B cell (primary cell): Measurements from ENCODE around the gene UNC5C. TPM values are rescaled to one million over a fixed set of nuclear protein-coding genes. Genes with fewer than 3 reads are reported as not detected.

Experiments
- ATAC-seq: fragments of 200-7000 bp; cut with Tn5 transposase; one replicate; pipeline ENCODE4 v1.10.0; 2021; ENCODE audit warnings: low read depth, mild to moderate bottlenecking, moderate number of reproducible peaks, moderate library complexity
- CTCF ChIA-PET: fragments of 350-600 bp; sonication (Branson Sonifier 250); formaldehyde crosslinking; loops from one replicate; lab custom pipeline; 2021; ENCODE audit warnings: antibody characterized with exemption, inconsistent platforms; lab: Charles Lee
- POLR2A ChIA-PET: fragments of 350-600 bp; sonication (Branson Sonifier 250); formaldehyde crosslinking; loops from one replicate; lab custom pipeline; 2021; ENCODE audit warnings: antibody characterized with exemption; lab: Charles Lee
- DNase-seq: peaks from one replicate; pipeline ENCODE4 v3.0.0; 2013
- H2AFZ ChIP-seq: 2 replicates; pipeline ENCODE4 v1.6.1; 2012; ENCODE audit warnings: mild to moderate bottlenecking, low read depth, low read length; ENCODE audit not compliant: insufficient read depth, poor library complexity, severe bottlenecking
- H3K27ac ChIP-seq, 2 donors: 1 replicate in 1 of 2; 2 replicates in 1 of 2; pipeline ENCODE4 v1.5.1; 2012 to 2013; ENCODE audit warnings: low read length in 2 of 2, mild to moderate bottlenecking in 2 of 2, moderate library complexity in 1 of 2
- H3K27me3 ChIP-seq, 4 experiments: fragments of 200-600 bp in 1 of 4; sonication (generic) in 1 of 4; replicated peaks in 1 of 4; 1 replicate in 2 of 4; 2 replicates in 2 of 4; pipeline versions ENCODE4 v1.6.1 to v1.7.0; 2013 to 2016; ENCODE audit warnings: low read length in 3 of 4, mild to moderate bottlenecking in 2 of 4, mixed read lengths in 1 of 4, moderate library complexity in 1 of 4; ENCODE audit not compliant: insufficient read depth in 4 of 4, control insufficient read depth in 3 of 4; ENCODE audit errors: control extremely low read depth in 1 of 4
- H3K36me3 ChIP-seq, 2 experiments: replicated peaks in 1 of 2; 1 replicate in 1 of 2; 2 replicates in 1 of 2; pipeline versions ENCODE4 v1.6.1 to v1.7.1; 2013; ENCODE audit warnings: low read length in 1 of 2; ENCODE audit not compliant: insufficient read depth in 2 of 2, control insufficient read depth in 1 of 2; ENCODE audit errors: control extremely low read depth in 1 of 2, extremely low read depth in 1 of 2
- H3K4me1 ChIP-seq, 2 donors: fragments of 200-600 bp in 1 of 2; sonication (generic) in 1 of 2; 1 replicate in 1 of 2; 2 replicates in 1 of 2; pipeline versions ENCODE4 v1.5.1 to v1.6.1; 2013 to 2017; ENCODE audit warnings: low read length in 2 of 2; ENCODE audit not compliant: control insufficient read depth in 2 of 2, insufficient read depth in 2 of 2
- H3K4me2 ChIP-seq: replicated peaks from 2 replicates; pipeline ENCODE3; 2012; ENCODE audit warnings: mild to moderate bottlenecking, low read depth, low read length; ENCODE audit not compliant: poor library complexity, severe bottlenecking
- H3K4me3 ChIP-seq, 5 experiments: fragments of 200-600 bp in 1 of 5; sonication (generic) in 1 of 5; 1 replicate in 3 of 5; 2 replicates in 2 of 5; pipeline versions ENCODE4 v1.5.1 to v1.7.0; 2011 to 2016; ENCODE audit warnings: low read length in 4 of 5, mild to moderate bottlenecking in 4 of 5, low read depth in 2 of 5, control low read depth in 1 of 5, moderate library complexity in 1 of 5; ENCODE audit not compliant: insufficient read depth in 1 of 5; ENCODE audit errors: control extremely low read depth in 1 of 5, extremely low read depth in 1 of 5
- H3K79me2 ChIP-seq: fragments of 200-600 bp; sonication (generic); one replicate; pipeline ENCODE4 v1.6.0; 2016; ENCODE audit warnings: low read length; ENCODE audit not compliant: control insufficient read depth, insufficient read depth
- H3K9ac ChIP-seq: fragments of 200-600 bp; sonication (generic); 2 replicates; pipeline ENCODE4 v1.6.1; 2017; ENCODE audit warnings: mild to moderate bottlenecking, low read length, moderate library complexity
- H3K9me3 ChIP-seq, 3 donors: one replicate each; pipeline versions ENCODE4 v1.6.1 to v1.7.1; 2013; ENCODE audit warnings: low read length in 2 of 3; ENCODE audit not compliant: control insufficient read depth in 2 of 3, insufficient read depth in 1 of 3; ENCODE audit errors: control extremely low read depth in 1 of 3
- H4K20me1 ChIP-seq: 2 replicates; pipeline ENCODE4 v1.6.0; 2012; ENCODE audit warnings: mild to moderate bottlenecking, low read length; ENCODE audit not compliant: insufficient read depth, control insufficient read depth, poor library complexity, severe bottlenecking
- H3K27ac Mint-ChIP-seq: one replicate; pipeline ENCODE4 v1.8.0; 2021; ENCODE audit warnings: mixed read lengths
- H3K27me3 Mint-ChIP-seq: one replicate; pipeline ENCODE4 v1.8.0; 2021; ENCODE audit warnings: mixed read lengths
- H3K4me1 Mint-ChIP-seq: one replicate; pipeline ENCODE4 v1.8.0; 2021; ENCODE audit warnings: mixed read lengths
- H3K4me3 Mint-ChIP-seq: one replicate; pipeline ENCODE4 v1.8.0; 2021; ENCODE audit warnings: mixed read lengths
- H3K9me3 Mint-ChIP-seq: one replicate; pipeline ENCODE4 v1.8.0; 2022; ENCODE audit warnings: mixed read lengths; ENCODE audit not compliant: insufficient read depth
- EZH2 ChIP-seq: IDR thresholded peaks from 2 replicates; pipeline ENCODE4 v1.6.1; 2012; ENCODE audit warnings: borderline replicate concordance, low read depth, mild to moderate bottlenecking, moderate library complexity, low read length; ENCODE audit not compliant: insufficient read depth, poor library complexity, severe bottlenecking
- WGBS: methylation state at CpG from one replicate; pipeline ENCODE4 v1.1.5; 2013; ENCODE audit warnings: missing lambda C conversion rate; ENCODE audit not compliant: insufficient coverage; 5-methylcytosine and 5-hydroxymethylcytosine counted together
- intact Hi-C: fragments of 100-400 bp; cut with micrococcal nuclease; formaldehyde crosslinking; loops from one replicate; pipeline ENCODE4 v1.10.0; 2022
- polyA plus RNA-seq: library from polyadenylated mRNA; depleted of rRNA; stranded (reverse); fragments of >200 nt; gene quantifications from 2 replicates; pipeline ENCODE4 v1.2.3, GENCODE V29; 2012
- total RNA-seq, 2 donors: library from RNA; stranded (reverse); fragments of 120-200 nt in 1 of 2; gene quantifications; 1 replicate in 1 of 2; 2 replicates in 1 of 2; pipeline versions ENCODE4 v1.2.3 to v1.2.4, GENCODE V29; 2013 to 2022
- TF ChIP-seq, protein P1 (sequence below): fragments of 200-600 bp; IDR thresholded peaks from one replicate; pipeline ENCODE4 v1.8.0; 2022; ENCODE audit warnings: antibody characterized with exemption, mild to moderate bottlenecking

UNC5C gene
- total and polyA plus RNA-seq, 2 donors (not counting 1 experiment from before 2014, with no cell fraction given): not detected

DNA sequence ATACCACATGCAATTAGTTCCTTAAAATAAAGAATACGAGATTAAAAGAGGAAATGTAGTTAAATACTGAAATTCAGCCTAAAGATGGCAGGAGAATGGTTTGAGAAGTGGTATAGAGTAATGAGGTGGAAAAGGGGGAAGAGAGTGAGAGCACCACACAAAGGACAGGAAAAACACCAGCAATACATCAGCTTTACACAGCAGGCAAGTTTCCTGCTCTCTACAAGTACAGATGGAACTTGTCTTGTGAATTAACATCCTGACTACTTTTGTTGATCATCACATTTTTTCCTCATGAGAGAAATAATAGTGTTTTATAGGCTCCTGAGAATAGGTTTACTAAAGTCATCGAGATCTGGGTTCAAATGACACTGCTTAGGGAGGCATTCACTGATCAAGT is 2.9 kb upstream of the UNC5C start:
- no peak overlapping the region for H3K4me2 ChIP-seq
- CTCF ChIA-PET: no interaction called here
- WGBS: no CpG with 5 or more reads among the region's 2 CpGs
- H3K27me3 ChIP-seq: peaks cover 0 to 31% (median 11%) of the 10 kb centered on the region in 4 experiments
- H3K4me3 ChIP-seq: no peak overlapping the region
- no peak overlapping the region for H3K9ac ChIP-seq
- Mint-ChIP-seq H3K4me3 (no peak overlapping the region), H3K27ac (no peak overlapping the region), H3K9me3 (no peaks in the 10 kb centered on the region), H3K4me1 (peaks cover 10% of the 10 kb centered on the region), H3K27me3 (peaks cover 29% of the 10 kb centered on the region)
- ATAC-seq (no peak), DNase-seq (no peak)
- no peak overlapping the region for H2AFZ ChIP-seq
- no peak for TF ChIP-seq EZH2
- TF ChIP-seq, protein P1, sequence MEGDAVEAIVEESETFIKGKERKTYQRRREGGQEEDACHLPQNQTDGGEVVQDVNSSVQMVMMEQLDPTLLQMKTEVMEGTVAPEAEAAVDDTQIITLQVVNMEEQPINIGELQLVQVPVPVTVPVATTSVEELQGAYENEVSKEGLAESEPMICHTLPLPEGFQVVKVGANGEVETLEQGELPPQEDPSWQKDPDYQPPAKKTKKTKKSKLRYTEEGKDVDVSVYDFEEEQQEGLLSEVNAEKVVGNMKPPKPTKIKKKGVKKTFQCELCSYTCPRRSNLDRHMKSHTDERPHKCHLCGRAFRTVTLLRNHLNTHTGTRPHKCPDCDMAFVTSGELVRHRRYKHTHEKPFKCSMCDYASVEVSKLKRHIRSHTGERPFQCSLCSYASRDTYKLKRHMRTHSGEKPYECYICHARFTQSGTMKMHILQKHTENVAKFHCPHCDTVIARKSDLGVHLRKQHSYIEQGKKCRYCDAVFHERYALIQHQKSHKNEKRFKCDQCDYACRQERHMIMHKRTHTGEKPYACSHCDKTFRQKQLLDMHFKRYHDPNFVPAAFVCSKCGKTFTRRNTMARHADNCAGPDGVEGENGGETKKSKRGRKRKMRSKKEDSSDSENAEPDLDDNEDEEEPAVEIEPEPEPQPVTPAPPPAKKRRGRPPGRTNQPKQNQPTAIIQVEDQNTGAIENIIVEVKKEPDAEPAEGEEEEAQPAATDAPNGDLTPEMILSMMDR: no peak
- H3K79me2 ChIP-seq: no peaks in the 10 kb centered on the region
- no peaks in the 10 kb centered on the region for H3K36me3 ChIP-seq
- peaks cover 0 to 14% (median 0%) of the 10 kb centered on the region in 3 donors for H3K9me3 ChIP-seq
- H3K27ac ChIP-seq: no peak overlapping the region
- H3K4me1 ChIP-seq: peaks cover 0 to 9% of the 10 kb centered on the region in 2 donors
- no peaks in the 10 kb centered on the region for H4K20me1 ChIP-seq
- POLR2A ChIA-PET: no interaction called here
- intact Hi-C loops: no loop called here

DNA sequence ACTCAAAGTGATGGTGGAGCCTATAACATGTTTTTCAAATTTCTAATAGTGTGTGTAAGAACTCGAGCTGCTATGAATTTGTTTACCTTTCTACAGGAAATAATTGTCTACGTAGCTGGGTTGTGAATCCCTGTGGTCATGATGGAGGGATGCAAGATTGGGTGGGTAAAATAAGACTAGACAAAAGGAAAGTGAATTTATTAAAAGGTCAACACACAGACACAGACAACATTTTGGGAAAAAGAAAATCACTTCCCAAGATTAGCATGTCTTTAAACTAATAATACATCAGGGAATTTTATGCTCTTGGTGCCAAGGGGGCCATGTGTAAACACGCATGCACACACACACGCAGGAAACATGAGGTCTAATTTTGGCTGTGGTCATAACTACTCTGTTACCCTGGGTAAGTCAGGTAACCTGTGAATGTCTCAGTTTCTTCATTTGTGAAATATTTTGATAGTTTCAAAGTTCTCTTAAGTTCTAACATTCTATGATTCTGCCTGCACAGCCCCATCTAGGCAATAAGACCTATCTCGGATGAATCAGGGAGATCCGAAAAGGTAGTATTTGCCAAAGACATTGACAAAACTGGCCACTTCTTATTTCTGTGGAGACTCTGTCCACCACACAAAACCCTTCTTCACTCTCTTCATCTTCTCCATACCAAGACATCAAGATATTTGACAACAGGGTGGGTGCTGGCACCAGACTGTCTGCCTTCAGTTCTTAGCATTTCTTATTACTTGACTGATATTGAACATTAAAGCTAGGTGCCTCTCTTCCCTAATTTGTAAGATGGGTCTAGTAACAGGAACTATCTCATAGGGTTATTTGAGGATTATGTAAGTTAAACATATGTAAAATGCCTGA is 1.6 kb upstream of the UNC5C start:
- Mint-ChIP-seq H3K9me3 (no peaks in the 10 kb centered on the region), H3K27me3 (peaks cover 39% of the 10 kb centered on the region), H3K4me1 (peaks cover 10% of the 10 kb centered on the region), H3K4me3 (peak overlapping the region; percentile 4), H3K27ac (no peak overlapping the region)
- no peak for DNase-seq
- ChIA-PET POLR2A (no interaction called here), CTCF (no interaction called here)
- Histone ChIP-seq H3K4me3 (no peak overlapping the region), H3K9me3 (peaks cover 0 to 14% (median 0%) of the 10 kb centered on the region in 3 donors), H4K20me1 (no peaks in the 10 kb centered on the region), H3K27me3 (peaks cover 0 to 31% (median 11%) of the 10 kb centered on the region in 4 experiments), H3K4me1 (peaks cover 0 to 9% of the 10 kb centered on the region in 2 donors), H3K4me2 (peak overlapping the region; percentile 51), H3K27ac (no peak overlapping the region), H3K79me2 (no peaks in the 10 kb centered on the region), H3K36me3 (no peaks in the 10 kb centered on the region), H3K9ac (no peak overlapping the region), H2AFZ (no peak overlapping the region)
- ATAC-seq: no peak
- TF ChIP-seq EZH2: no peak
- TF ChIP-seq, protein P1: no peak
- WGBS: 94% methylated on average over 2 of the region's 6 CpGs
- intact Hi-C loops: no loop called here
